Measurements from ENCODE around the gene CCDC160.
"Not testable (repeated sequence)": the region's sequence is repeated elsewhere in the genome, so short reads cannot be mapped to it uniquely, and the experiment has no call there.

The CCDC160 gene

DNA sequence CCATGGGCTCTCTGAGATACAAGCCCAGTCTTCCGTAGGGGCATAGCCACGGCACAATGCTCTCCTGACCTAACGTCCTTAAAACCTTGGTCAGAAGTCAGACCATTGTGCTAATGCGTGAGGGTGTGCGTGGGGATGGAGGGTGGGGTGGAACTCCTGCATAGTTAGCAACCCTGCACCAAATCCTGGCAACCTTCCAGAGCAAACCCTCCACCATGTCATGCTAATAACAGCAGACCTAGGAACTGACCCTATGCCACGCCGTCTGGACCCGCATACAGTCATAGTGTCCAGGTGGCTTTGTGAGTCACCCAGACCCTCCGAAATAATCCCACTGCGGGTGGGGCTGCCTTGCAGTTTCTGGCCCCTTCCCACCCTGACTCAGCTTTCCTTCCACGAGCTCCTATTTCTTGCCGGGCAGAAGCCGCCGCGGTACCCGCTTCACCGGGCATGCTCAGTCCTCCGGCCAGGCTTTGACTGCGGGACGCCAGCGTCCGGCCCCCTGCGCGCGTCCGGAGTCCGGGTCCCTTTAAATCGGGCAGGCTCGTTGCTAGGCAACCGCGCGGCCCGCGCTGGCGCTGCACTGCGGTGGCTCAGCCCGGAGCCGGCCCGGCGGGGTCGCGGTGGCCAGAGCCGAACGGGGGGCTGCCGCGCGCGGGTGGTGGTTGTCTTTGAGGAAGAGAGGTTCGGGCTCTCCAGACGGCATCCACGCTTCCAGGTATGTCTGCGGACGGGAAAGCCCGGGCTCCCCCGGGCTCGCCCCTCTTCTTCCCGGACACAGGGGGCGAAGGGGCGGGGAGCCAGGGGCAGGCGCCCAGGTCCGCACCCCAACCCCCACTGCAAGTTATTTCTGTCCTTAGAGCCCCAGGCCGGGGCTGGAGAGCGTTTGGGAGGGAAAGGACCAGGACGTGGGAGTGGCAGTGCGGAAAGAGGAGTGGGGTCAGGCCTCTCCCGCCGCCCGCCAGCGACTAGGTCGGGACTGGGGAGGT is at the start of gene CCDC160:
CCDC160 (plus strand) TSS at position 557 of the 989 bp plus-strand sequence. CDS start 7,619 bp downstream, outside the sequence.
- DNase-seq (ENCODE audit: low read depth) = peak; percentile 24

DNA sequence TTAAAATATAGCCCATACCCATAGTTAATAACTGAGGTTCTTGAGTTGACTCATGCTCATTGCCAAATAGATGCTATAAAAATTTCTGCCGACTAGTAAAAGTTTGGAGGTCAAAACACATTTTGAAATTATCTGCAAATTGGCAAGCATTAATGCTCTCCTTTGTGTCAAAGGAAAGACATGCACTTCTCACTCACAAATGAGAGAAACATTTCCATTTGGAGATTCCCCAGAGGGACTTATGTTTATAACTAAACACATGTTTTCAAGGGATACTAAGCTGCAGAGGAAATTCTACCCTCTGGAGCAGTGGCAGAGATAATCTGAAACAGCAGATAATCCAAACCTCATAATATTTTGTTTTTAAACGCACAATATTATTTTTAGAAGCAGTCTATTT is 45.7 kb upstream of the CCDC160 start:
- DNase-seq (ENCODE audit: low read depth) = no peak

DNA sequence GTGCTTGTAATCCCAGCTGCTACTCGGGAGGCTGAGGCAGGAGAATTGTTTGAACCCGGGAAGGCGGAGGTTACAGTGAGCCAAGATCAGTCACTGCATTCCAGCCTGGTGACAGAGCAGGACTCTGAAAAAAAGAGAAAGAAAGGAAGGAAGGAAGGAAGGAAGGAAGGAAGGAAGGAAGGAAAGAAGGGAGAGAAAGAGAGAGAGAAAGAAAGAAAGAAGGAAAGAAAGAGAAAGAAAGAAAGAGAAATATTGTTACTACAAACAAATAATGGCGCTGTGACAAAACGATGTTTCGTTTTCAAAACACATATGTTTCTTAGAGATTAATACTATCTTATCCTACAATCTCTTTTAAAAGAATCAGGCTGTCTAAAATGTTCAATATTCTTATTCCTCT is 42.1 kb upstream of the CCDC160 start:
- DNase-seq (ENCODE audit: low read depth) = no peak

DNA sequence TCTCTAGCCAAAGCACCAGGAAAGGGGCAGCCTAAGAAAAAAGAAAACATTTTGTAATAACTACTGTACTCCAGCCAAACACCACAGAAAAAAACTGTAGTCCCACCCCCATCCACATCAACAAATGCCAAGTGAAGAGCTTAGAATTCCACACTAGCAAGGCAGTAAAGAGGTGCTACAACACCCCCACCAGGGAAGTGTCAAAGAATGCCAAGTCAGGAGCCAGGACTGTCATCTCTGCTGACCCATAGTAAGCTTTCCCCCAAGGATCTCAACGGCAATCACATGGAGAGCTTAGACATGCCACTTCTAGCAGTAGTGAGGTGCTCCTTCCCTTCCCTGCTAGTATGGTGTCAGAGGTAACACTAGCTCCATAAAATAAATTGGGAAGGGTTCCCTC is 34.4 kb upstream of the CCDC160 start:
- no peak for DNase-seq (ENCODE audit: low read depth)

DNA sequence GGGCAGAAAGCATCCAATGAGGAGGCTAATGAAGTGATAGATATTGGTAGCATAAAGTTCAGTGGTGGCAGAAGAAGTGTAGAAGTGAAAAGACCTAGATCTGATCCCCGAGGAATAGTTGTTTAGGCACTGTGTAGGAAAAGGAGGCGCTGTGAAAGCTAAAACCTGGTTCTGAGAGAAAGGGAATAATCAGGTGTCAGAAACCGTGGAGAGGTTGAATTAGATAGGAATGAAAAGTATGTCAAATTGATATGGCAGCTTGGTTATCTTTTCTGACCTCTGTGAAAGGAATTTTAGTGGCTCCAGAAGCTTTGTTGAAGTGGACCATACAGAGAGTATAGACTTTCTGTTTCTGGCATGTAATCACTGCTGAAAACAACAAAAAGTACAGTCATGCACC is 30.8 kb upstream of the CCDC160 start:
- no peak for DNase-seq (ENCODE audit: low read depth)

DNA sequence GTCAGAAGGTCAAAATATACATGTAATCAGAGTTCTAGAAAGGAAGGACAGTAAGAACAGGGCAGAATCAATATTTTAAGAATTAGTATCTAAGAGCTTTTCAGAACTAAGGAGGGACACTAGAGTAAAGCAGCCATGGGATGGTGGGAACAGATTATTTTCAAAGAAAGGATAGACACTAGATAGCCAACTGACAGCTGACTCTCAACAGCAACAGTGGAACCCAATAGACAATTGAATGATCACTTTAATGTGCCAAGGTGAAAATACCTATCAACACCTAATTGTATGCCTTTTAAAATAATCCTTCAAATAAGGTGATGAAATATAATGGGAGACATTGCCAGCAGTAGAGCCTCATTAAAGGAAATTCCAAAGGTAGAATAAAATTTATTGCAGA is 26.5 kb upstream of the CCDC160 start:
- DNase-seq (ENCODE audit: low read depth) = no peak

DNA sequence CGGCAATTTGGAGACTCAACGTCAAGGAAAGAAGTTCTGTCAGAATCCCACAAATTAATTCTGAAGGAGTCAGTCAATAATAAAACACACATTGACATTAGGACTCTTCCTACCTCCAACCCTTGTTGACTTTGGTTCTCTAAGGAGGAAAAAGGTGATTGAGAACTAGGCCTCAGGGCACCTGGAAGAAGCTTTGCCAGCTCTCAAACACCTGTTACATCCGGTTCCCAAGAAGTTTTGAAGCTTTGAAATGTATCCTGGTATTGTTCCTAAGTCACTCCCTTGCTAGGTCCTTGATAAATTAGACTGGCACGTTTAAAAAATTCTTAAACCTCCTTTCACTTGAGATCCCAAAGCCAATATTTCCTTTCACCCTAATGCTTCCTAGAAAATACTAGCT is 1.7 kb upstream of the CCDC160 start:
- no peak for DNase-seq (ENCODE audit: low read depth)

DNA sequence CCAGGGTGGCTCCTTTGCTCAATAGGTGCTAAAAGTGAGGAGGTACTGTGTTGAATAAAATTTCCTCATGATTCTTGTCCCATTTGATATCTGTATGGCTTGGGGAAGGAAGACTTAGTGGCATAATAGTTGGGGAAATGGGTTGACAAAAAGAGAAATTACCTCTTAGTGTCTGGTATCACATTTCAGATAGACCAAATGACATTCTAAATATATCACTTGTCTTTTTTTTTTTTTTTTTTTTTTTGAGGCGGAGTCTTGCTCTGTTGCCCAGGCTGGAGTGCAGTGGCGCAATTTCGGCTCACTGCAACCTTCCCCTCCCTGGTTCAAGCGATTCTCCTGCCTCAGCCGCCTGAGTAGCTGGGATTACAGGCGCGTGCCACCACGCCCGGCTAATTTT is 1.2 kb downstream of the CCDC160 start:
- DNase-seq (ENCODE audit: low read depth) = not testable (repeated sequence)

DNA sequence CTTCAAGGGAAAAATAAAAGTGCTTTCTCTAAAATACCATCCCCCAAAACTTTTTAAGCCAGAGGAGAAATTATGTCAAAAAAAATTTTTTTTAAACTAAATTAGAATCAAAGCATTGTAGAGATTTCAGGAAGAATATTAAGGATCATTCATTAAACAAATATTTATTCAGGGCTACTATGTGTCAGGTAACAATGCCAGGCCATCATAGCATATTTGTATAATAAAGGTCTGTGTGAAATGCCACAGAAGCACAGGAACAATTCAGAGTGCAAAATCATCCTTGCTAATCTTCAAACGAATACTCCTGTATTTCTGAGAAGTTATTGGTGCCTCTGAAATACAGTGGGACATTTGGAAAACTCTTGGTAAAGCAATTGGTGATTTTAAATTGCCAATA is 2.0 kb downstream of the CCDC160 start:
- no peak for DNase-seq (ENCODE audit: low read depth)

DNA sequence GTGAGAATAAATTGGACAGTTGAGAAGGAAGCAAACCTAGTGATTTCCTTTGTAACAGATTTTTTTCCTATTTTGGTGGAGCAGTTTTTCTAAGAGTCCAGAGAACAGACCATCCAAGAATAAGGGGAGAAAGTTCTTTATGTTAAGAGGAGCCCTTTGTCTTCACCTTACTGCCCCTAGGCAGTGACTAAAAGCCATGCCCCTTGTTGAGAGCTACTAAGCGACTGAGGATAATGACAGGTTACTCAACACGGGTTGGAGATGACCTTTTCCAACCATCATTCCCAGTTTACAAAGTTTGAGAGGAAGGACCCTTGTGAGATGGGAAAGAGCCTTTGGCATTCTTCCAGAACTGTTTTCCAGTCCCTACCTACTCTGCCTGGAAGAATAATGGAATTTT is 3.2 kb downstream of the CCDC160 start:
- DNase-seq (ENCODE audit: low read depth) = no peak

DNA sequence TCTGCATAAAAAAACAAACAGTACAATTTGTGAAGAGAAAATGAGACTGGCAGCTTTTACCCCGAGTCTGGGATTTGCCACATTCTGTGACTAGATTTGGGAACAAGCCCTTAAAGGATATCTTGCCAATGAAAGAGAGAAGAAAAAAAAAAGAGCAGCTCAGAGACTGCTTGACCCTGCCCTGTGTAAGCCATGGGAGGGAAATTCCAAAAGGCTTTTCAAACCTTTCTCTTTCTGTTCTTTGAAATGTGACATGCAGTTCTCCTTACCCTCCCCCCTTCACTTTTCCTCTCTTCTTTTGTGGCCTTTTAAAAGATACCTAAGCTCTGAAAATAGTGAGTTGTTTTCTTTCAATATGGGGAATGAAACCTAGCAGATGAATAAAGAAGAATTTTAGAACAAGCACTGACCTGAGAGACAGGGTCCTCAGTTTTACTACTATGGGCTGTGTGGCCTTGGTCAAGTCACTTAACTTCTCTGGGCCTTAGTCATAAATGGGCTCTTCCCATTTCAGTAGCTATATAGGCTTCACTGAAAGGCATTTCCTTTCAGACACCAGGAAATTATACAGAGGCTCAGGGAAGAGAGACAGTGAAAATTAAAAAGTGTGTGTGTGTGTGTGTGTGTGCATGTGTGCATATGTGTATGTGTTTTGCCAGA is 5.1 kb downstream of the CCDC160 start:
- no peak for DNase-seq (ENCODE audit: low read depth)

DNA sequence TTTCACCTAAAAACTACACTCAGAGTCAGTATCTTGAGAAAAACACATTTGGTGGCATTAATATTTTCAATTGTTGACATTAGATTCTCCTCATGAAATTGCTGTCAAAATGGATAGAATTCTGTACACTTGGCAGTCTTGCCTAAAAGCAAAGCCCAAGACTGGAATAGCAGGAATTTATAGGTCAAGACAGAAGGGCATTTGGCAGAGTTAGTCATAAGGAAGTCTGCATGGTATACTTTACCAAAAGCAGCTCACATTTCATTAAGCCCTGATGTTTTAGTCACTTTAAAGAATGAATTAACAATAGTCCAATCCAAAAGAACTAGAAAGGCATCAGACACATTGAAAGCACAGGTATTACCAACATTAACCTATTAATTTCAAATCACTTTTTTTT is 7.1 kb downstream of the CCDC160 start:
- DNase-seq (ENCODE audit: low read depth) = peak; percentile 2

DNA sequence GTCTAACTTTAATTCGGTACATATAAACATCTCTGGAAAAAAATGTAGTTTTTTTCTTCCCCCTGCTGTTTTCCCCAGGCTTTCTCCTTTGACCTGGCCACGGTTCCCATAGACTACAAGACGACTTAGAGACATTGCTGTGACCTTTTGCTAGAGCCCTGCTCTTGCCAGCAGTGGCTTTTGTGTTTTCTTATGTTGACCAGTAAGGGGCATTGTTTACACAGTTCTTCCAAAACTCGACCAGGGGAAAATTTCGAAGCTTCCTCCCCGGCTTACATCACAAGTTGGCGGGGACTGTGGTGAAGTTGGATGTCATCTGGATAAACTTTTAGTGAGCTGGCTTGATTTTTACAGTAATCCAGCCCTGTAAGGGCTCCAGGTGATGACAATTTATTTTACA is 9.3 kb downstream of the CCDC160 start:
- no peak for DNase-seq (ENCODE audit: low read depth)

DNA sequence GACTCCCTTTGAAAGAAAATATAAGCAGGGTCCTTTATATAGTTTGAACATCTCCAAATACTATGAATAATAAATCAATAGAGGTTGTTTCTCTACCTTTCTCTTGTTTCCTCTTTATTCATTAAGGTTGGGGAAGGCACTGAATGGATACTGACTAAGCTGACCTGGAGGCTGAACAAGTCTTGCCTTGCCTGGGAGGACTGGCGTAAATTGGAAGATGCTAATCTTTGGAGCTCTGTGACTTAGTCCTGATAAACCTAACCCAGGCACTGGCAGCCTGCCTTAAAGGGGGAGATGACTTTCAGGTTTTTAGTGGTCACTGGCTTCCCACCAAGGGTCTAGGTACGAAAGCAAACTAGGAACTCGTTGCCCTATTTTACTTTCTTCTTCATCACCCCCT is 10.5 kb downstream of the CCDC160 start:
- DNase-seq (ENCODE audit: low read depth) = no peak

DNA sequence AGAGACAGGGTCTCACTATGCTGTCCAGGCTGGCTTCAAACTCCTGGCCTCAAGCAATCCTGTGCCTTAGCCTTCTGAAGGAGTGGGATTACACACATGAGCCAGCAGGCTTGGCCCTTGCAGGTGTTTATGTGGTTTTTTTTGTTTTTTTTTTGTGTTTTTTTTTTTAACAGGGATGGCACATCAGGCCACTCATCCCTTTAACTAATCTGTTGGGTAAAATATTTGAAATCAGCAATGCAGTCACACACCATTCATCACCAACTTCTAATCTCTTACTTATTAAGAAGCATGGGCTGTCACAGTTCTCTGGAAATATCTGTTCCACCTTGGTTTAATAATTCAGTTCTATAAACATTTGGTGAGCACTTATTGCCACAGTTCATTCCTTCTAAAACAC is 12.3 kb downstream of the CCDC160 start:
- DNase-seq (ENCODE audit: low read depth) = no peak

DNA sequence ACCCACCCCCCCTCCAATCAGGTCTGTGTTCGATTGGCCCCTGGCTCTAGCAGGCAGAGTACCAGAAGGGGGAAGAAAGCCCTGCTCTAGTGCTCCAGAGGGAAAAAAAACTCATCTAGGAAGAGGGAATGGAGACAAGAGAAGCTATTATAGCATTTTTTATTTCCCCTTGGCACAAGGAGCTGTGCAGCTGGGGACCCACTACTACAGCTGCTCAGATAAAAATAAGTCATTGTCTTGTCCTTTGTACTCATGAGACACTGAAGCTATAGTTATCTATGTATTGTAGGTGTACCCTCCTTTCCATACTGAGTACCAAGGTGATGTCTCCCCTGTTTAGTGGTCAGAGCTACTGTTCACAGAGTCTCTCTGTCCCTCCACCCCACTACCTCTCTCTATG is 14.3 kb downstream of the CCDC160 start:
- DNase-seq (ENCODE audit: low read depth) = no peak

DNA sequence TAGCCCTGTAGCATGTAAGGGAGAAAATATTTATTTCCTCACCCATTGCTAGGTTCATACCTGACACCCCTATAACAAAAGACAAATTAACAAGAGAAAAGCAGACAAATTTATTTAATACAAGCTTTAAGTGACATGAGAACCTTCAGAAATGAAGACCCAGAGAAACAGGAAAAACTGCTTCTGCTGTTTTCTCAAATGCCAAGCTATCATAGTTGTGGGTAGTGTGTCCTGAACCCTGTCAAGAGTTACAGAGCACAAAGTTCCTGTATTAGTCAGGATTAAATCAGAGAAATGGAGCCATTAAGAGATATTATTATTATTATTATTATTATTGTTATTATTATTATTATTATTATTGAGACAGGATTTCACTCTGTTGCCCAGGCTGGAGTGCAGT is 17.5 kb downstream of the CCDC160 start:
- DNase-seq (ENCODE audit: low read depth) = no peak

DNA sequence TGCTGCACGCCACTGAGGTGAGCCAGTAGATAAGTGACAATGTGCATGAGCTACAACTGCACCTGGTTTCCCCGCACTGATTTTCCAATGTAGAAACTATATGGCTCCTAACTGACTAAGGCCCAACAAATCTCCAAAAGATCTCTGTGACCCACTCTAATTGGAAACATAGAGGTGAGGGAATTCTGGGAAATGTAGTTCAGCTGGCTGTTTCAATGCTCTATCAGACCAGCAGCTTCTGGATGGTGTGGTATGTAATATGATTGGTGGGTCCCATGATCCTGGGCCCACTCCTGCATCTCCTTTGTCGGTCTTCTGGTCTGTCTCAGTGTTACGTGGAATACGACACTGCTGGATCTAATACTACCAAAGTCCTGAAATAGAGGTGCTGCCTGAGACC is 18.6 kb downstream of the CCDC160 start:
- no peak for DNase-seq (ENCODE audit: low read depth)

DNA sequence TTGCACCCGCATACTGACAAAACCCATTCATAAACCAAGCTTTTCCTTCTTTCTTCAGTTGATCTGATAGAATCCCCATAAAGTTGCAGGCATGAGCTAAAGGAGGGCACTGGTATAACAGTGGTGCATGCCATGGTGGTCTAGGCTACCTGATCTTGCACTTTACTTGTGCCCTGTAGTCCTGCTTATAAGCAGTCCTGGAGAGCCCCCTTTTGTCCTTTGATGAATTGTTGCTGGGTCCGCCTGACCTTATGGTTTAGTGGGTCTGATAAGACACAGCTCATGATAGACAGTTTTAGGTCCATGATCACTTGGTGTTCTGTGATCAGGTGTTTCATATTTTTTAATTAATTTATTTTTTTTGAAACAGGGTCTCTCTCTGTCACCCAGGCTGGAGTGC is 19.7 kb downstream of the CCDC160 start:
- DNase-seq (ENCODE audit: low read depth) = no peak

DNA sequence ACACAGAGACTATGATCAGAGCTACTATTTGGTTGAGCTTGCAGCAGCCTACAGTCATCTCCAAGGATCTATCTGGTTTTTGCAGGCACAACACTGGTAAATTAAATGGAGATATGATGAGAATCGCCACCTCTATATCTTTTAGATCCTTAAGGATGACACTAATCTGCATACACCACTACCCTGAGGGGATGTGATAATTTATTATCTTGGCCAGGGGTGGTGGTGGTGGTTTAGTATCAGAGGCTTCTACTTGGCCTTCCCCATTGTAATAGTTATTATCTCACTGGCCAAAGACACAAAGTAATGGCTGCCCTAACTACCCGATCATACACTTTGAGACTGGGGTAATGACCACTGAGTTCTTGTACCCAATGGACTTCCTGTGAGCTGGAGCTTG is 21.2 kb downstream of the CCDC160 start:
- no peak for DNase-seq (ENCODE audit: low read depth)

DNA sequence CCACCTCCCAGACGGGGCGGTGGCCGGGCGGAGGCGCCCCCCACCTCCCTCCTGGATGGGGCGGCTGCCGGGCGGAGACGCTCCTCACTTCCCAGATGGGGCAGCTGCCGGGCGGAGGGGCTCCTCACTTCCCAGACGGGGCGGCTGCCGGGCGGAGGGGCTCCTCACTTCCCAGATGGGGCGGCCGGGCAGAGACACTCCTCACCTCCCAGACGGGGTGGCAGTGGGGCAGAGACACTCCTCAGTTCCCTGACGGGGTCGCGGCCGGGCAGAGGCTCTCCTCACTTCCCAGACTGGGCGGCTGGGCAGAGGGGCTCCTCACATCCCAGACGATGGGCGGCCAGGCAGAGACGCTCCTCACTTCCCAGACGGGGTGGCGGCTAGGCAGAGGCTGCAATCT is 49.0 kb downstream of the CCDC160 start:
- DNase-seq (ENCODE audit: low read depth) = not testable (repeated sequence)

DNA sequence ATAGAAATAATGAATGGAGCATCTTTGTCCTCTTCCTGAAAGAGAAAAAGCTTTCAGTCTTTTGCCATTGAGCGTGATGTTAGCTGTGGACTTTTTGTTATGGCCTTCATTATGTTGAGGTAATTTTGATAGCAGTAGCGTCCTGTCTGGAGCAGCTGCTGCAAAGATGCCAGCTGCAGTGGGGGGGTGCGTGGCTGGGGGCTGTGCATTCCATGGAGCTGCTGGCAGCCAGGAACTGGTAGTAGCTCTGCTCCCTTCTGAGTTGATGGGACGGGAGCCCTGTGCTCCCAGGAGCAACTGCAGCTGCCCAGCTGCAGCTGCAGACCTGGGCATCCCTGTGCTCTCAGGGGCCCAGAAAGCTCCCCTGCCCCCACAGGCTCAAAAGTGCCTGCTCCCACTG is 50.4 kb downstream of the CCDC160 start:
- no peak for DNase-seq (ENCODE audit: low read depth)

DNA sequence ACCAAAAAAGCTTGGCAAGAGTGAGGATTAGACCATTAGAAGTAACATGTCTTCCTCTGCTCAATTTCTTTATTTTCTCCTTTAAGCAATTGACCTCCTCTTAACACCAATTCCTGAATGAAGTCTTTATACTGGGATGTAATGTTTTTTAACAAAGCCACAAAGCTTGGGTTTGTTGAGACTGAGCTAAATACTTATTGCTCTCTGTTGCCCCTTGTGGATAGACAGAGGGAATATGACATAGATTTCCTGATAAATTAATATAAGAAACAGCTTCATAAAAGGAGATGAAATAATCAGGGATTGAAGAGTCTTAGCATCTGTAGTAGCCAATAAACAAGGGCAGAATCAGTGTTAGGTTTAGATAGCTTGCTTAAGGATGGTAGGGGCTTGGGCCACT is 57.6 kb downstream of the CCDC160 start:
- DNase-seq (ENCODE audit: low read depth) = peak; percentile 0

Measured in EH (cell line).